Measurements from ENCODE around the gene PIP5KL1. TPM values are rescaled to one million over a fixed set of nuclear protein-coding genes. Genes with fewer than 3 reads are reported as not detected.

The PIP5KL1 gene
- total RNA-seq, 2 donors from 2014 or later, result 0.20 TPM; not detected in 1

DNA sequence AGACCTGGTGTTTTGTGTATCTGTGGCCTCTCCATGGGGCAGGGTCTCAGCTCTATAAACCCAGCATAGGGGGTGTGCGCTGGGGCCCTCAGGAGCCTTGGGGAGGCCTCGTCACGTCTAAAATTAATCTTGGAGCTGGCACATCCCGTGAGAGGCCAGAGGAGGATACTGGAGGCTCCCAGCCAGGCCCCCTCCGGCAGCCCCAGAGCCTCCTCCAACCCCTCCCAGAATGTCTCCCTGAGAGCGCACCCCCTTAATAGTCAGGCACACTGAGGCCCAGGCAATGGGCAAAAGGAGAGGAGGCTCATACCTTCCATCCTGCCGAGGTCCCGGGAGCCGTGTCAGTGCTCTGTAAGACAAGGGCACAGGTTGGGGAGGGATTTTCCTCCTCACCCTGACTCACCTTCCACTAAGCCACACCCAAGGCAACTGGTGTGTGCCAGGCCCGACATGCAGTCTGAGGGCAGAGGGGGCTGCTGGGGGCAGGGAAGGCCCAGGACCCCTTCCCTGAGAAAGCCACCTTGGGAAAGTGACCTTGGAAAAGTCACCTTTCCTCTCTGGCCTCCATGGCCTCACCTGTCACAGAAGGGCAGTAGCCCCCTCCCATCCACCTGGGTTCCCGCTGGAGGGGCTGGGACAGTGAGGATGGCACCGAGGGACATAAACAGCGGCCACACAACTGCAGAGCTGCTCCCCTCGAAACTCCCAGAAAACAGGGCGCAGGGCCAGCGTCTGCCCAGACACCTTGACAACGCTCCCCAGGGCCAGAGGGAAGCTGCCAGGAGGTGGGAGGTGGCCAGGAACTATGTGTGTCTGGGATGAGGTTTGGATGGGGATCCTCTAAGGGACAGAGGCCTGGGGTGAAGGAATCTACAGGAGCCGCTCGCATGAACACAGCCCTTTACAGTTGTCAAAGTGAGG, 56.0 kb downstream of the PIP5KL1 start:
- Histone ChIP-seq H3K27ac (peak overlapping the region; percentile 93 to 94), H3K36me3 (peaks cover 33% of the 10 kb centered on the region), H3K9me3 (no peaks in the 10 kb centered on the region), H3K27me3 (no peaks in the 10 kb centered on the region), H3K4me3 (peak overlapping the region; percentile 76 to 77), H3K4me1 (peaks cover 2 to 64% of the 10 kb centered on the region in 2 donors)
- DNase-seq (ENCODE audit: low spot score), result no peak
- TF ChIP-seq, protein P1, sequence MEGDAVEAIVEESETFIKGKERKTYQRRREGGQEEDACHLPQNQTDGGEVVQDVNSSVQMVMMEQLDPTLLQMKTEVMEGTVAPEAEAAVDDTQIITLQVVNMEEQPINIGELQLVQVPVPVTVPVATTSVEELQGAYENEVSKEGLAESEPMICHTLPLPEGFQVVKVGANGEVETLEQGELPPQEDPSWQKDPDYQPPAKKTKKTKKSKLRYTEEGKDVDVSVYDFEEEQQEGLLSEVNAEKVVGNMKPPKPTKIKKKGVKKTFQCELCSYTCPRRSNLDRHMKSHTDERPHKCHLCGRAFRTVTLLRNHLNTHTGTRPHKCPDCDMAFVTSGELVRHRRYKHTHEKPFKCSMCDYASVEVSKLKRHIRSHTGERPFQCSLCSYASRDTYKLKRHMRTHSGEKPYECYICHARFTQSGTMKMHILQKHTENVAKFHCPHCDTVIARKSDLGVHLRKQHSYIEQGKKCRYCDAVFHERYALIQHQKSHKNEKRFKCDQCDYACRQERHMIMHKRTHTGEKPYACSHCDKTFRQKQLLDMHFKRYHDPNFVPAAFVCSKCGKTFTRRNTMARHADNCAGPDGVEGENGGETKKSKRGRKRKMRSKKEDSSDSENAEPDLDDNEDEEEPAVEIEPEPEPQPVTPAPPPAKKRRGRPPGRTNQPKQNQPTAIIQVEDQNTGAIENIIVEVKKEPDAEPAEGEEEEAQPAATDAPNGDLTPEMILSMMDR (IDR thresholded peaks at IDR 0.05), result no peak

DNA sequence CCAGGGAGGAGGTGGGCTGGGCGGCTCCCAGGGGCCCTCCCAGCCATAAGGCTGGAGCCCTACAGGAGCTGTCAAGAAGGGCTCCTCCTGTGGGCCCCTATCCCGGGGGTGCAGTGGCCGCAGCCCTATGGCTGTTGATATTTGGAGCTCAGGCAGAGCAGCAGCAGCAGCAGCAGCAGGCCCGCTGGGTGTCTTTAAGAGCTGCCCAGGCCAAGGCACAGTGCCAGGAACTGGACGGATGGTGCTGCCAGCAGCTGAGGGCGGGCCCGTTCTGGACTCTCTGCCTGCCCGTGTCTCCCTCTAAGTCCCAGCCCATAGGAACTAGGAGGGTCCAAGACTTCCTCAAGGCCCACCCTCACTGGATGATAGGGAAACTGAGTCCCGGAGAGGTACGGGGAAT, 56.7 kb downstream of the PIP5KL1 start:
- Histone ChIP-seq H3K27me3 (no peaks in the 10 kb centered on the region), H3K36me3 (peaks cover 40% of the 10 kb centered on the region), H3K4me1 (peaks cover 2 to 70% of the 10 kb centered on the region in 2 donors), H3K9me3 (no peaks in the 10 kb centered on the region), H3K27ac (peak overlapping the region; percentile 93 to 94), H3K4me3 (peak overlapping the region in 1 of 2 donors; percentile 77)
- DNase-seq (ENCODE audit: low spot score), result peak; percentile 88
- TF ChIP-seq, protein P1 (IDR thresholded peaks at IDR 0.05), result no peak

DNA sequence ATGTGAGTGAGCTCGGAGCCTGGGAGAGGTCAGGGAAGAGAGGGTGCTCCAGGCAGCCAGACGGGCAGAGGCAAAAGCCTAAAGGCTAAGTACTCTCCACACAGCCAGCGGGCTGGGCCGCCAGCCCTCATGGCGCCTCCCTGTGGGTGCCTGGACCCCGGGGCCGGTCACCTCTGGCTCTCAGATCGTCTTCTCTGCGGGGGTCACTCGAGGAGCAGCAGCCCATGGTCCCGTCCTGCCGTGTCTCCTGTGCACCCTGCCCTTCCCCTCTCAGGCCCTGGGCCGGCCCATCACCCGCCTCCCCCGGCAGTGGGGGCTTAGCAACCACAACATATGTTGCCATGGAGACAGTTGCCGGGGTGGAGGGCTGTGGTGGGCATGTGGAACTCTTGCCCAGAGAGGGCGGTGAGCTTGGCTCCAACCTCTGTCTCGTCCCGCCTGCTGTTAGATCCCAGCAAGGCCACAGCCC, 57.3 kb downstream of the PIP5KL1 start:
- H3K4me3 ChIP-seq, result peak overlapping the region in 1 of 2 donors; percentile 77

DNA sequence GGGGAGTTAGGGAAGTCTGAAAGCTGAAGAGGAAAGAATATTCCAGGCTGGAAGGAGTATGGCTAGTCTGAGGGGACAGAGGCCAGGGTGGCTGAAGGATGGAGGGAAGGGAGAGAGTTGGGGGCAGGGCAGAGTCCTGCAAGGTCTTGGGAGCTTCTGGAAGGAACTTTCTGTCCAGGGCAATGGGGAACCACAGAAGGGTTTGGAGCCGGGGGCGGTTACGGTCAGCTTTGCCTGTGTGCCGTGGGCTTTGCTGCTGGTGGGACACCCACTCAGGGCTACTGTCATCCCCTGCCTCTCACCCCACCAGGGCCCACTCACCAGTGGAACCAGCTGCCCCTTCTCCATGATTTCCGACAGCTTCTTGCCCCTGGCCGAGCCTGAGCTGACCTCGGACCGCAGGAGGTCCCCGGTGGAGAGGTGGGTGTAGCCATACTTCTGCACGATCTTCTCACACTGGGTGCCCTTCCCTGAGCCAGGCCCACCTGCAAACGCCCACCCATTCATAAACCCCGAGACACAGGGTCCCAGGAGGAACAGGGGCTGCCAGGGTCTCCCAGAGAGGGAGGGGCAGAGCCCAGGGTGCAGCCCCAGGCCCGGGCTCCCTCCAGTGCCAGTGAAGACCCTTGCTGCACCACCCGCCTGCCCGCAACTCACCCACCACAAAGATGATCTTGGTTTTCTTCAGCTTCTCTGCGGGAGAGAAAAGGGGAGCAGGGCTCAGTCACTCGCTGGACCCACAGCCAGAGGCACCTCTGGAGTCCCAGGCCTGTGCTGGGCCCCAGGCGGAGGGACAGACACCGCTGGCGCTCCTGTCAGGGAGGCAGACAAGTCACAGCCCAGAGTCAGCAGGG, 58.0 kb downstream of the PIP5KL1 start:
- TF ChIP-seq, protein P1 (IDR thresholded peaks at IDR 0.05), result no peak
- no peak for DNase-seq (ENCODE audit: low spot score)
- Histone ChIP-seq H3K27ac (peak overlapping the region; percentile 93 to 94), H3K4me1 (peaks cover 2 to 69% of the 10 kb centered on the region in 2 donors), H3K27me3 (no peaks in the 10 kb centered on the region), H3K36me3 (peaks cover 51% of the 10 kb centered on the region), H3K4me3 (no peak overlapping the region), H3K9me3 (no peaks in the 10 kb centered on the region)

More for the DNA sequence above, 57.3 kb downstream of the PIP5KL1 start:
- no peak for DNase-seq (ENCODE audit: low spot score)
- peaks cover 2 to 69% of the 10 kb centered on the region in 2 donors for H3K4me1 ChIP-seq
- TF ChIP-seq, protein P1 (IDR thresholded peaks at IDR 0.05), result no peak
- H3K27me3 ChIP-seq, result no peaks in the 10 kb centered on the region
- H3K9me3 ChIP-seq, result no peaks in the 10 kb centered on the region
- H3K27ac ChIP-seq, result peak overlapping the region; percentile 93 to 94
- peaks cover 45% of the 10 kb centered on the region for H3K36me3 ChIP-seq

DNA sequence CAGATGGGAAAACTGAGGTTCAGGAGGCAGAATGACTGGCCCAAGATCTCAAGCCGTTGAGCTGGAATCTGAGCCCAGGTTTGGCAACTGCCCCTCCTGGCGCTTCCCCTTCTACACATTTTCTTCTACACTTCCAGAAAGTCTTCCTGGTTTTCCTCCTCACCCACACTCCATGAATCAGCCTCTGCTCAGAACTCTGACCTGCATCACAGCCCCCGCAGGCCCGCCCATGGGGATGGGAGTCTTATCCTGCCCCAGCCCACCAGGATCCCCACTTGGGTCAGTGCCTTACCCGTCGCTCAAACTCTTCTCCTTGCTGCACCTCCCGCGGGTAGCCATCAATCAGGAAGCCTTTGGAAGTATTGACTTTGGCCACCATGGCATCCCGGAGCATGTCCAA, 59.0 kb downstream of the PIP5KL1 start:
- DNase-seq (ENCODE audit: low spot score), result no peak
- TF ChIP-seq, protein P1 (IDR thresholded peaks at IDR 0.05), result no peak
- Histone ChIP-seq H3K4me3 (no peak overlapping the region), H3K36me3 (peaks cover 54% of the 10 kb centered on the region), H3K27me3 (no peaks in the 10 kb centered on the region), H3K4me1 (peaks cover 2 to 68% of the 10 kb centered on the region in 2 donors), H3K9me3 (no peaks in the 10 kb centered on the region), H3K27ac (peak overlapping the region in 1 of 2 donors; percentile 93)
